ENCODE results near the gene PIP4K2A. TPM values are rescaled to one million over a fixed set of nuclear protein-coding genes. Genes with fewer than 3 reads are reported as not detected.

PIP4K2A gene
- total and polyA plus RNA-seq, 2 of the 8 experiments (the other 6 are each of a cell fraction or from before 2014, with no cell fraction given), result 19.0 to 60.9 TPM

DNA sequence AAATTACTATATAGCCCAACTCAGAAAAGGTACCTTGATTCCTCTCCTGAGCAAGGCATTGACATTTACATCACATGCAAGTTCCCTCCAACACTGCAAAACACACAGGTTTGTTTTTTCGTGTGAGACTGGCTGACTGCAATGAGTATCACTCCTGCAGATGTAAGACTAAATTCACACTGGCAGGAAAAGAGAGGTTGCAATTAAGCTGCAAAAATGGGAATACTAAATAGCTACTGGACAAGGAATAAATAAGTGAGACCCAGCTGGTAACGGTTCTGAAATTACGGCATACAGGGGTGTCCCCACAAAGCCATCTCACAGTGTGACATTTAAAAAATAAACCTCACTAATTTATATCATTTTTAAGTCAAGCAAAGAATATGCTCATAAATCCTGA lies 97.3 kb downstream of the PIP4K2A start (continued):
- TF ChIP-seq, protein P1, sequence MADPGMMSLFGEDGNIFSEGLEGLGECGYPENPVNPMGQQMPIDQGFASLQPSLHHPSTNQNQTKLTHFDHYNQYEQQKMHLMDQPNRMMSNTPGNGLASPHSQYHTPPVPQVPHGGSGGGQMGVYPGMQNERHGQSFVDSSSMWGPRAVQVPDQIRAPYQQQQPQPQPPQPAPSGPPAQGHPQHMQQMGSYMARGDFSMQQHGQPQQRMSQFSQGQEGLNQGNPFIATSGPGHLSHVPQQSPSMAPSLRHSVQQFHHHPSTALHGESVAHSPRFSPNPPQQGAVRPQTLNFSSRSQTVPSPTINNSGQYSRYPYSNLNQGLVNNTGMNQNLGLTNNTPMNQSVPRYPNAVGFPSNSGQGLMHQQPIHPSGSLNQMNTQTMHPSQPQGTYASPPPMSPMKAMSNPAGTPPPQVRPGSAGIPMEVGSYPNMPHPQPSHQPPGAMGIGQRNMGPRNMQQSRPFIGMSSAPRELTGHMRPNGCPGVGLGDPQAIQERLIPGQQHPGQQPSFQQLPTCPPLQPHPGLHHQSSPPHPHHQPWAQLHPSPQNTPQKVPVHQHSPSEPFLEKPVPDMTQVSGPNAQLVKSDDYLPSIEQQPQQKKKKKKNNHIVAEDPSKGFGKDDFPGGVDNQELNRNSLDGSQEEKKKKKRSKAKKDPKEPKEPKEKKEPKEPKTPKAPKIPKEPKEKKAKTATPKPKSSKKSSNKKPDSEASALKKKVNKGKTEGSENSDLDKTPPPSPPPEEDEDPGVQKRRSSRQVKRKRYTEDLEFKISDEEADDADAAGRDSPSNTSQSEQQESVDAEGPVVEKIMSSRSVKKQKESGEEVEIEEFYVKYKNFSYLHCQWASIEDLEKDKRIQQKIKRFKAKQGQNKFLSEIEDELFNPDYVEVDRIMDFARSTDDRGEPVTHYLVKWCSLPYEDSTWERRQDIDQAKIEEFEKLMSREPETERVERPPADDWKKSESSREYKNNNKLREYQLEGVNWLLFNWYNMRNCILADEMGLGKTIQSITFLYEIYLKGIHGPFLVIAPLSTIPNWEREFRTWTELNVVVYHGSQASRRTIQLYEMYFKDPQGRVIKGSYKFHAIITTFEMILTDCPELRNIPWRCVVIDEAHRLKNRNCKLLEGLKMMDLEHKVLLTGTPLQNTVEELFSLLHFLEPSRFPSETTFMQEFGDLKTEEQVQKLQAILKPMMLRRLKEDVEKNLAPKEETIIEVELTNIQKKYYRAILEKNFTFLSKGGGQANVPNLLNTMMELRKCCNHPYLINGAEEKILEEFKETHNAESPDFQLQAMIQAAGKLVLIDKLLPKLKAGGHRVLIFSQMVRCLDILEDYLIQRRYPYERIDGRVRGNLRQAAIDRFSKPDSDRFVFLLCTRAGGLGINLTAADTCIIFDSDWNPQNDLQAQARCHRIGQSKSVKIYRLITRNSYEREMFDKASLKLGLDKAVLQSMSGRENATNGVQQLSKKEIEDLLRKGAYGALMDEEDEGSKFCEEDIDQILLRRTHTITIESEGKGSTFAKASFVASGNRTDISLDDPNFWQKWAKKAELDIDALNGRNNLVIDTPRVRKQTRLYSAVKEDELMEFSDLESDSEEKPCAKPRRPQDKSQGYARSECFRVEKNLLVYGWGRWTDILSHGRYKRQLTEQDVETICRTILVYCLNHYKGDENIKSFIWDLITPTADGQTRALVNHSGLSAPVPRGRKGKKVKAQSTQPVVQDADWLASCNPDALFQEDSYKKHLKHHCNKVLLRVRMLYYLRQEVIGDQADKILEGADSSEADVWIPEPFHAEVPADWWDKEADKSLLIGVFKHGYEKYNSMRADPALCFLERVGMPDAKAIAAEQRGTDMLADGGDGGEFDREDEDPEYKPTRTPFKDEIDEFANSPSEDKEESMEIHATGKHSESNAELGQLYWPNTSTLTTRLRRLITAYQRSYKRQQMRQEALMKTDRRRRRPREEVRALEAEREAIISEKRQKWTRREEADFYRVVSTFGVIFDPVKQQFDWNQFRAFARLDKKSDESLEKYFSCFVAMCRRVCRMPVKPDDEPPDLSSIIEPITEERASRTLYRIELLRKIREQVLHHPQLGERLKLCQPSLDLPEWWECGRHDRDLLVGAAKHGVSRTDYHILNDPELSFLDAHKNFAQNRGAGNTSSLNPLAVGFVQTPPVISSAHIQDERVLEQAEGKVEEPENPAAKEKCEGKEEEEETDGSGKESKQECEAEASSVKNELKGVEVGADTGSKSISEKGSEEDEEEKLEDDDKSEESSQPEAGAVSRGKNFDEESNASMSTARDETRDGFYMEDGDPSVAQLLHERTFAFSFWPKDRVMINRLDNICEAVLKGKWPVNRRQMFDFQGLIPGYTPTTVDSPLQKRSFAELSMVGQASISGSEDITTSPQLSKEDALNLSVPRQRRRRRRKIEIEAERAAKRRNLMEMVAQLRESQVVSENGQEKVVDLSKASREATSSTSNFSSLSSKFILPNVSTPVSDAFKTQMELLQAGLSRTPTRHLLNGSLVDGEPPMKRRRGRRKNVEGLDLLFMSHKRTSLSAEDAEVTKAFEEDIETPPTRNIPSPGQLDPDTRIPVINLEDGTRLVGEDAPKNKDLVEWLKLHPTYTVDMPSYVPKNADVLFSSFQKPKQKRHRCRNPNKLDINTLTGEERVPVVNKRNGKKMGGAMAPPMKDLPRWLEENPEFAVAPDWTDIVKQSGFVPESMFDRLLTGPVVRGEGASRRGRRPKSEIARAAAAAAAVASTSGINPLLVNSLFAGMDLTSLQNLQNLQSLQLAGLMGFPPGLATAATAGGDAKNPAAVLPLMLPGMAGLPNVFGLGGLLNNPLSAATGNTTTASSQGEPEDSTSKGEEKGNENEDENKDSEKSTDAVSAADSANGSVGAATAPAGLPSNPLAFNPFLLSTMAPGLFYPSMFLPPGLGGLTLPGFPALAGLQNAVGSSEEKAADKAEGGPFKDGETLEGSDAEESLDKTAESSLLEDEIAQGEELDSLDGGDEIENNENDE (IDR thresholded peaks at IDR 0.05; ENCODE audit: insufficient replicate concordance, low read length), result no peak
- TF ChIP-seq GTF2F1 (IDR thresholded peaks at IDR 0.05; ENCODE audit: borderline replicate concordance, low read depth, low read length), result no peak

Data from H1 (cell line).